GM19351 (cell line): Measurements from ENCODE around the gene RRAD.
"Not testable (repeated sequence)": the region's sequence is repeated elsewhere in the genome, so short reads cannot be mapped to it uniquely, and the experiment has no call there.

Experiments used
- ATAC-seq: cut with Tn5 transposase; IDR thresholded peaks from one replicate; pipeline ENCODE4 v1.9.1; 2021; ENCODE audit warnings: mild to moderate bottlenecking, moderate library complexity; ENCODE audit not compliant: unreplicated experiment

Gene RRAD

DNA sequence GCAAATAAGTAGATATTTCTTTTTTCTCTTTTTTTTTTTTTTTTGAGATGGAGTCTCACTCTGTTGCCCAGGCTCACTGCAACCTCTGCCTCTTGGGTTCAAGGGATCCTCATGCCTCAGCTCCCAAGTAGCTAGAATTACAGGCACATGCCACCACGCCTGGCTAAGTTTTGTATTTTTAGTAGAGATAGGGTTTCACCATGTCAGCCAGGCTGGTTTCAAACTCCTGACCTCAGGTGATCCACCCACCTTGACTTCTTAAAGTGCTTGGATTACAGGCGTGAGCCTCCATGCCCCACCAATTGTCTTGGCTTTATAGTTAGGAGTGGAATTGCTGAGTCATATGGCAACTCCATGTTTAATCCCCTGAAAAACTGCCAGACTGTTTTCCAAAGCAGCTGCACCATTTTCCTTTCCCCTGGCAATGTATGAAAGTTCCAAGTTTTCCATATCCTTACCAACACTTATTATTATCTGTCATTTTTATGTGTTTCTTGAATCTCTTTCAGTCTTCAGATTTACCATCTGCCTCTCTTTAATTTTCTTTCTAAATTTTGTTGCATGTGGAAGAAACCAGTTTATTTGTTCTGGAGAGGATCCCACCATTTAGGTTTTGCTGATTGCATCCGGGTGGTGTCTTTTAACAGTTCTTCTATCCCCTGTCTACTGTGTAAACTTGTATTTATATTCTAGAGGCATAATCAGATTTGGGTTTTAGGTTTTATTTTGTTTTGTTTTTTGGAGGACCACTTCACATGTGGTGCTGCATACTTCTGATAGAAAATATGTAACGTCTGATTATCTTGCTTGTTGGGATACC is 25.8 kb upstream of the RRAD start:
- no peak for ATAC-seq

DNA sequence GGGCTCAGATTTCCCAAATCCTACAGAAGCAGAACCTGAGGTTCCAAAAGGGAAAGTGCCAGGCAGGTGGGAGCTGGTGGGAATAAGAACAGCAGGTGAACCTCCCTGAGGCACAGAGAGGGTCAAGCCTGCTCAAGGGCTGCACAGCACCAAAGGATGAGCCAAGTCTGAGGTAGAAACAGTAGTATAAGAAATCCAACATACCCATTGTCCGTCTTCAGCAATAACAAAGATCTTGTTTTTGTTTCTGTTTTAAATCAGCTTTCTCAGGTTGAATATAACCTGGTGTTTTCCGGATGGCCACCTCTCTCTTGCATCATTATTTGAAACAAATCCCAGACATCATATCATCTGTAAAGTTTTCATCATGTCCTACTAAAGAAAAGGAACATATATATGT is 25.1 kb upstream of the RRAD start:
- ATAC-seq: no peak

DNA sequence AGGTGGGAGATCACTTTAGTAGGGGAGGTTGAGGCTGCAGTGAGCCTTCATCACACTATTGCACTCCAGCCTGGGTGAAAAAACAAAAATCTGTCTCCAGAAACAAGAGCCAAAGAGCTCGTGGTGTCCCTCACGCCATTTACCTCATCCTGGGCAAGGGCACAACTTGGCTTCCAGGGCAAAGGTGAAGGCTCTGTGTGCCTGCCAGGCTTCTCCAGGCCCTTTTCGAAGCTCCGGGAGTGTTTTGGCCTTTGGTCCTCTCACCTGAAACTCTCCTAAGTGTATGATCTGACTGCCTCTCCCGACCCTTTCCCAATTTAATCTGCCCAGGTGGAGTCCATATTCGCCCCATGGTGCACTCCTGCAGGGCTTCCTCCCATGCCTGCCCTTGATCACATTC is 24.1 kb upstream of the RRAD start:
- no peak for ATAC-seq

DNA sequence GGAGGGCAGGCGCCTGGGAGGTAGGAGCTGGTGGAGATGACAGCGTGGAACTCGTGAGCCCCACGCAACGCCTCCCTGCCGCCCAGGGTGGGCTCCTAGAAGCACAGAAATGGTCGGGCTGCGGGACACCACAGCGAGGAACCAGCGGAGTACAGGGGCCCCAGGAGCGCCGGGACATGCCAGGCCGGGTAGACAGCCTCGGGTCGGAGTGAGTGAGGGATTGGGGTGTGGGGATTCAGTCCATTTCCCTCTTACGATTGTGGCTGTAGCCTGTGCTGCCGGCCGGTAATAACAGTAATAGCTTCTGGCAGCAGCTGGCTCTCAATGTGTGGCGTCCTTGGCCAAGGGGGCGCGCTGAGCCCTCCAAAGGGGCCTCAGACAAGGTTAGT is 23.5 kb upstream of the RRAD start:
- no peak for ATAC-seq

DNA sequence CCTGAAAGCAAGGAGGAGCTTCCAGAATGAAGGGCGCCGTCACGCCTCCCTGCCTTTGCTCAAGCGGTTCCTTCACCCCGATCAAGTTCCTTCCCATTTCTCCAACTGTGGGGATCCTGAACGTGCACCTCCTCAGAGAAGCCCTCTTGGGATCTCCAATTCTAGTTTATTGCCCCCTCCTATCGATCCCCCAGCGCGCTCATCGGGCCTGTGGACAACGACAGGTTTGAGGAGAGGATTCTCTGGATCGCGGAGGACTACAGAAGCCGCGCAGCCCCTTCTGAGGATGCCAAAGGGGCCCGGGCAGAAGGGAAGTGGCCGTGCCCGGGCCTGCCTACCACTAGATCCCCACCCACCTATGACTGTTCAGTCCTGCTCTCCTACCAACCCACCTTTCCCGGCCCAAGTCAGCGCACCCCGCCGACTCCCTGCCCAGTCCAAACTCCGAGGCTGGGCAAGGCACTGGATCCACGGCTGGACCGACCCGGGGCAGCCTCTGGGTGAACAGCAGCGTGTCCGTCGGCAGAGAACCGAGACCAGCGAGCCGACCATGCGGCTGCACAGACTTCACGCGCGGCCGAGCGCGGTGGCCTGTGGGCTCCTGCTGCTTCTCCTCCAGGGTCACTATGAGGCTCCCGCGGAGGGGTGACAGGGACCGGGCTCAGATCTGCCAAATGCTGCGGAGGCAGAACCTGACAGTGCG is 22.9 kb upstream of the RRAD start:
- ATAC-seq: no peak

DNA sequence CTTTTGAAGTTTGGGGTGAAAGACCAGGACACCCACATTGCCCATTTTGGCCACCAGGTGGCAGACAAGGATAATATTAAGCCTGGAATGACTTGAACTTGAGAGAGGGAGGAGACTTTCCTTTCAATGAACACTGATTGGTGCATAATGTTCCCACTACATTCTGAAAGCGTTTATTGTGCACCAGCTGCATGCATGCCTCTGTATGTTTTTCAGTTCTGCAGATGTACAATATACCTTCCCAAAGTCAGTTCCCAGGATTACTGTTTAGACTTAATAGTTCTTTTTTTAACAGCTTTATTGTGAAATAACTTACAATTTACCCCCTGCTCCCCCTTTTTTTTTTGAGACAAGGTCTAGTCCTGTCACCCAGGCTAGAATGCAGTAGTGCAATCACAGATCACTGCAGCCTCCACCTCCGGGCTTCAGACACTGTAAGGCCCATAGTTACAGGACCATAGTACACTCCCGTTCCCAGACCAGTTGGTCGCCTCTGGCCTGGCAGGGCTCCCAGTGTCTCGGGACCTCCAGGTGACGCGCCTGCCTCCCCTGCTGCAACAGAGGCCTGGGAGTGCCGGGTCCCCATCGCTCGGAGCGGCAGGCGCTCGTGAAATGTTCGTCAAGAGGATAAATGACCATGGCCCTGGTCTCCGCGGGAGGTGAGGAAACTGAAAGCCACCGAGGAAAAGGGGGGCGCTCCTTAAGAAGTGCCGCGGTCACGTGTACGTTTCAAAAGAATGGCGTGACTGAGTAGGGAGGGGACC is 22.1 kb upstream of the RRAD start:
- ATAC-seq: peak; percentile 71

DNA sequence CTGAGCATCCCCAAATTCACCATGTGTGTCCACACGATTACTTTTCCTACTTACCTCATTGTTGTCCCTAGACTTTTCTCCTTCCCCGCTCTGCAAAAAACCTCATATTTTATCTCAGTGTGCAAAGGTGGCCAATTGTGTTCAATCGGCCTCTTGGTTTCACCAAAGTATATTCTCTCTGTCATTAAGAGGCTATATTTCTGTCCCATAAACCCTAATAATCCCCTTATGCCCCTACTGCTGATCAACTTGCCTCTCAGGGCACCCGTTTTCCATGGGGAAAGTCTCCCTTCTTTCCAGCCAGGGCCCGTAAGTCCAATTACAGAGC is 21.6 kb upstream of the RRAD start:
- no peak for ATAC-seq

DNA sequence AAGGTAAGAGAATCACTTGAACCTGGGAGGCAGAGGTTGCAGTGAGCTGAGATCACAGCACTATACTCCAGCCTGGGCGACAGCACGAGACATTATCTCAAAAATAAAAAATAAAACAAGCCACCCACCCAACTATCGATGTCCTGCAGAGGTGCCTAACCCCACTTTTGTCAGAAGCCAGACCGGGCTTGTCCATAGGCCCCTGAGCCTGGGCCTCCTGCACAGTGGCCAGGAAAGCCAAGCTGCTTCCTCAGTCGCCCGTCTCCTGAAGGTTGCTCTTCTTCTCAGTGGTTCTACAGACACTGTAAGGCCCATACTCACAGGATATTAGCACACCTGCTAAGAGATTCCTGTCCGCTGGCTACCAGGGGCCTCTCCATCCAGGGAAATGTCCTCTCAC is 21.2 kb upstream of the RRAD start:
- no peak for ATAC-seq

DNA sequence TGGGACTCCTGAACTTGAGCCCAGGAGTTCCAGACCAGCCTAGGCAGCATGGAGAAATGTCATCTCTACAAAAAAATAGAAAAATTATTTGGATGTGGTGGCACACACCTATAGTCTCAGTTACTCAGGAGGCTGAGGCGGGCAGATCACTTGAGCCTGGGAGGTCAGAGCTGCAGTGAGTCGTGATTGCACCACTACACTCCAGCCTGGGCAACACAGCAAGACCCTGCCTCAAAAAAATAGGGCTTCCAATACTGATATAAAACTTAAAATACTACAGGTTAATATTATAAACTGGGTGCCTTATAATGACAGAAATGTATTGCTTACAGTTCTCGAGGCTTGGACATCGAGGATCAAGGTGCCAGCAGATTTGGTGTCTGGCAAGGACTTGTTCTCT is 20.6 kb upstream of the RRAD start:
- ATAC-seq: no peak

DNA sequence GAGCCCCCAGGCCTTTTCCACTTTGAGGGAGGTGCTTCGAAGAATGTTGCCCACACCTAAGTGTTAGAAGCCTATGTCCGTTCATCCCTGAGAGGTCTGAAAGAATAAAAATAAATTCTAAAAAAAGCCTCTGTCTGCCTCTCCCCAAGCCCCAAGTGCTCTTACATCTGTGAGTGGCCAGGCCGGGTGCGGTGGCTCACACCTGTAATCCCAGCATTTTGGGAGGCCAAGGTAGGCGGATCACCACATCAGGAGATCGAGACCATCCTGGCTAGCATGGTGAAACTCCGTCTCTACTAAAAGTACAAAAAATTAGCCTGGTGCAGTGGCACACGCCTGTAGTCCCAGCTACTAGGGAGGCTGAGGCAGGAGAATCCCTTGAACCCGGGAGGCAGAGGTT is 19.6 kb upstream of the RRAD start:
- ATAC-seq: not testable (repeated sequence)

DNA sequence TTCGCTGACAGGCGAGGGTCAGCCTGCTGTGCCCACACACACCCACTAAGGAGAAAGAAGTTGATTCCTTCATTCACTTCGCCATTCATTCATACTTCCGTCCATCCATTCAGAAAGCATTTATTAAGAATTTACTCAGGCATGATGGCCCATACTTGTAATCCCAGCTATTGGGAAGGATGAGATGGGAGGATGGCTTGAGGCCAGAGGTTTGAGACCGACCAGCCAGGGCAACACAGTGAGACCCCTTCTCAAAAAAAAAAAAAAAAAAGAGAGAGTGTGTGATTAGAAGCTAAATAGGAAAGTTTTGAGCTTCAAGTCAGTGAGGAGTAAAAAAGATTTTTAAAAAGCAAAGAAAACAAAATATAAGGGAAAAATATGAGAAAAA is 18.7 kb upstream of the RRAD start:
- no peak for ATAC-seq

DNA sequence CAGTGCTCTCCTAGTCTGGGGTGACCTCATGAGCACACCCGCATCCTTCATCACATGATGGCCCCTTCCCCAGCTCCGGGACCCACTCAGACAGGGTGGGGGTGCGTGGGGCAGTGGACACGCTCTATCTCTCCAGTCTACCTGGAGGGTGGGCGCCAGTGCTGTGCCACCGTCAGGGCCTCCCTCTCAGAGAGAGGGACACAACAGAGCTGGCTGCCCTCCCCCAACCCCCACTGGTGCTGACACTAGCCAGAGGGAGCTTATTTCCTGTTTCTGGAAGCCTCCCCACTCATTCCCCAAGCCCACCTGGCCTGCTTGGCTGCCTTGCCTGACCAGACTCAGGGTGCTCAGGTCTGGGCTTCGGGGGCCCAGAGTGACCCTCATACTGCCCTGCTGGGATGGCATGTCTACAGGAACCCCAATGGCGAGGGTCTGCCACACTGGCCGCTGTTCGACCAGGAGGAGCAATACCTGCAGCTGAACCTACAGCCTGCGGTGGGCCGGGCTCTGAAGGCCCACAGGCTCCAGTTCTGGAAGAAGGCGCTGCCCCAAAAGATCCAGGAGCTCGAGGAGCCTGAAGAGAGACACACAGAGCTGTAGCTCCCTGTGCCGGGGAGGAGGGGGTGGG is 18.2 kb upstream of the RRAD start:
- ATAC-seq: no peak

DNA sequence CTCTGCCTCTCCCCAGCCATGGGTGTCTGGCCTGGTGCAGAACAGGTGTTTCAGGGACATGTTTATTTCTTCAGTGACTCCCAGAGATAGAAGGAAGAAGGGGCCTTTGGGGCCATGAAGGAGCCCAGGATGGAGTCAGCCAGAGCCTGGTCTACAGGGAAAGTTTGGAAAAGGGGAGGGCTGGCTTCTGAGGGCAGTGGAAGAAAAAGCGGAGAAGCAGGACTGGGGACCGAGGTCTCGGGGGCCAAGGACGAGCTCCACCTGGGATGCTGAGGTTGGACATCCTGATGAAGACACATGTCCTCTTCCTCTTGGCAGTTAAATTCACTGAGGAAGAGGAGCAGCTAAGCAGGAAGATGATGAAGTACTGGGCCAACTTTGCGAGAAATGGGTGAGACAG is 17.6 kb upstream of the RRAD start:
- no peak for ATAC-seq

DNA sequence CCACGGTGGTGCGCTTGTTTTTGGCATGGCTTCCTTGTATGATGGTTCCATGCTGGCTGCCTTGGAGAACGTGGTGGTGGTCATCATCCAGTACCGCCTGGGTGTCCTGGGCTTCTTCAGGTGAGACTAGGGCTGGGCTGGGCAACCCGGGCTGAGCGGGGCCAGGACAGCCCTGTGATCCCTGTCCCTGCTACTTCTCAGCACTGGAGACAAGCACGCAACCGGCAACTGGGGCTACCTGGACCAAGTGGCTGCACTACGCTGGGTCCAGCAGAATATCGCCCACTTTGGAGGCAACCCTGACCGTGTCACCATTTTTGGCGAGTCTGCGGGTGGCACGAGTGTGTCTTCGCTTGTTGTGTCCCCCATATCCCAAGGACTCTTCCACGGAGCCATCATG is 14.9 kb upstream of the RRAD start:
- ATAC-seq: no peak

DNA sequence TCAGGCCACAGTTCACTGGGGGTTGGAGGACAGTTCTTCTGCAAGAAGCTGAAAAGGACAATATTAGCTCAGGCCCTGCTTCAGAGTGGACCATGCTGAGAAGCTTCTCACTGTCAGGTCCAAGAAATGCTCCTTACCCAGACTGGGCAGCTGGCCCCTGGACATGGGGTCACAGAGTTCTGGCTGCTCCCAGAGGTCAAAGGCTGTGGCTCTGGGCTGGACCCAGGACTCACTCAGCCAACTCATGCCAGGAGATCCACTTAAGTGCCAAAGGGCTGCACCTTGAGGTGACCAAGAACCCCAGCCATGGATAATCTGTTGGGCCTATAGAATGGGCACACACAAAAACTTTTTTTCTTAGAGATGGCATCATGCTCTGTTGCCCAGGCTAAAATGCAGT is 14.0 kb upstream of the RRAD start:
- ATAC-seq: no peak

DNA sequence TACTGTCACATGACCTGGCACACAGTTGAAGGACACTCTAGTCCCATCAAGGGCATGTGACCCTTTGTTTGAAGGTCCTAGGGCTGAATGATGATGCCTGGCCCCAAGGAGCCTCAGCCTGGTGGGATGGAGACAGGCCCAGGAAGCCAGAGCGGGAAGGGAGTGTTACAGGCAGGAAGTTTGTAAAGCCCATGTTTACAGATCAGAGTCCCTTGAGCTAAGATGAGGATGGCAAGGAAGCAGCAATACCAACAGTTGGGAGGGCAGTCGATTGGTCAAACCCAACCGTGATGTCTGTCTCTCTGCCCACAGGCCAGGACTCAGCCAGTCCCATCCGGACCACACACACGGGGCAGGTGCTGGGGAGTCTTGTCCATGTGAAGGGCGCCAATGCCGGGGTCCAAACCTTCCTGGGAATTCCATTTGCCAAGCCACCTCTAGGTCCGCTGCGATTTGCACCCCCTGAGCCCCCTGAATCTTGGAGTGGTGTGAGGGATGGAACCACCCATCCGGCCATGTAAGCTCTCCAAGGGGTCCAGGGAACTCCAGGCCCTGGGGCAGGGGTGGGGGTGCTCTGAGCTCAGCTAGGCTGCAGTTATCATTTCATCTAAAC is 12.5 kb upstream of the RRAD start:
- ATAC-seq: no peak

DNA sequence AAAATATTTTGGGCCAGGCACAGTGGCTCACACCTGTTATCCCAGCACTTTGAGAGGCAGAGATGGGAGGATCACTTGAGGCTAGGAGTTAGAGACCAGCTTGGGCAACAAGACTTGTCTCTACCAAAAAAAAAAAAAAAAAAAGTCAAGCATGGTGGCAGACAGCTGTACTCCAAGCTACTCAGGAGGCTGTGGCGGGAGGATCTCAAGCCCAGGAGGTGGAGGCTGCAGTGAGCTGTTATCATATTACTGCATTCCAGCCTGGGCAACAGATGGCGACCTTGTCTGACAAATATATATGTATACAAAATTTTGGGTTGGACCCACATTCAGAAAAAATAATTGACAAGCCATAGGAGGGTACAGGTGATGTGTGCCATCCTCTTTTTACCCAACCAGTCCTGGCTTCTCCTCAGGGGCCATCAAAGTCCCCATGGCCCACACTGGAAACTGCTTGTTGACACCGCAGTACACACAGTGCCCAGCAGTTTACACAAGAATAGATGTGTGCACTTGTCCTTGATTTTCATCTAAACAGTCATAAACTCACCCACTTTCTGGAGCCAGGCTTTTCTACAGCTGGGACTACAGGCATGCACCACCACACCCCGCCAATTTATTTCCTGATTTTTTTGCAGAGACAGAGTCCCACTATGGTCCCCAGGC is 11.7 kb upstream of the RRAD start:
- ATAC-seq: no peak

DNA sequence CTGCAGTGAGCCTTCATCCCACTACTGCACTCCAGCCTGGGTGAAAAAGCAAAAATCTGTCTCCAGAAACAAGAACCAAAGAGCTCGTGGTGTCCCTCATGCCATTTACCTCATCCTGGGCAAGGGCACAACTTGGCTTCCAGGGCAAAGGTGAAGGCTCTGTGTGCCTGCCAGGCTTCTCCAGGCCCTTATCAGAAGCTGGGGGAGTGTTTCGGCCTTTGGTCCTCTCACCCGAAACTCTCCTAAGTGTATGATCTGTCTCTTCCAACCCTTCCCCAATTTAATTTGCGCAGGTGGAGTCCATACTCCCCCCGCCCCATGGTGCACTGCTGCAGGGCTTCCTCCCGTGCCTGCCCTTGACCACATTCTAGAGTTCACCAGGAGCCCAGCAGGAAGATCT is 11.1 kb upstream of the RRAD start:
- no peak for ATAC-seq

DNA sequence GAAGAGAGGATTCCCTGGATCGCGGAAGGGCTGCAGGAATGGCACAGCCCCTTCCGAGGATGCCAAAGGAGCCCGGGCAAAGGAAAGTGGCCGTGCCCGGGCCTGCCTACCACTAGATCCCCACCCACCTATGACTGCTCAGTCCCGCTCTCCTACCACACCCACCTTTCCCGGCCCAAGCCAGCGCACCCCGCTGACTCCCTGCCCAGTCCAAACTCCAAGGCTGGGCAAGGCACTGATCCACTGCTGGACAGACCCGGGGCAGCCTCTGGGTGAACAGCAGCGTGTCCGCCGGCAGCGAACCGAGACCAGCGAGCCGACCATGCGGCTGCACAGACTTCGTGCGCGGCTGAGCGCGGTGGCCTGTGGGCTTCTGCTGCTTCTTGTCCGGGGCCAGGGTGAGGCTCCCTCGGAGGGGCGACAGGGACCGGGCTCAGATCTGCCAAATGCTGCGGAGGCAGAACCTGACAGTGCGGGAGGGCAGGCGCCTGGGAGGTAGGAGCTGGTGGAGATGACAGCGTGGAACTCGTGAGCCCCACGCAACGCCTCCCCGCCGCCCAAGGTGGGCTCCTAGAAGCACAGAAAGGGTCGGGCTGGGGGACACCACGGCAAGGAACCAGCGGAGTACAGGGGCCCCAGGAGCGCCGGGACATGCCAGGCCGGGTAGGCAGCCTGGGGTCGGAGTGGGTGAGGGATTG is 10.1 kb upstream of the RRAD start, which contains the start of gene CES2:
TSS of gene CES2 (plus strand) at position 203 of the 698 bp plus-strand sequence. CDS start at position 323, 120 bp downstream.
- no peak for ATAC-seq

DNA sequence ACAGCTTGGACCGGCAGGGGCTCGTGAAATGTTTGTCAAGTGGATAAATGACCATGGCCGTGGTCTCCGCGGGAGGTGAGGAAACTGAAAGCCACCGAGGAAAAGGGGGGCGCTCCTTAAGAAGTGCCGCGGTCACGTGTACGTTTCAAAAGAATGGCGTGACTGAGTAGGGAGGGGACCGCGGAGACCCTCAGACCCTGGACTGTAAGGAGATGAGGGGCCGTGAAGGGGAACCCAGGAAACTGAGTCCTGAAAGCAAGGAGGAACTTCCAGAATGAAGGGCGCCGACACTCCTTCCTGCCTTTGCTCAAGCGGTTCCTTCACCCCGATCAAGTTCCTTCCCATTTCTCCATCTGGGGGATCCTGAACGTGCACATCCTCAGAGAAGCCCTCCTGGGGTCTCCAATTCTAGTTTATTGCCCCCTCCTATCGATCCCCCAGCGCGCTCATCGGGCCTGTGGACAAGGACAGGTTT is 9.5 kb upstream of the RRAD start:
- not testable (repeated sequence) for ATAC-seq
